HG03108 (cell line): ENCODE data around the gene PXK.
A peak's percentile ranks its signal among the peaks of the same experiment; 100 is the strongest.

Experiments used
- ATAC-seq: cut with Tn5 transposase; IDR thresholded peaks from one replicate; pipeline ENCODE4 v1.9.1; 2021; ENCODE audit warnings: moderate library complexity; ENCODE audit not compliant: unreplicated experiment

PXK gene

DNA sequence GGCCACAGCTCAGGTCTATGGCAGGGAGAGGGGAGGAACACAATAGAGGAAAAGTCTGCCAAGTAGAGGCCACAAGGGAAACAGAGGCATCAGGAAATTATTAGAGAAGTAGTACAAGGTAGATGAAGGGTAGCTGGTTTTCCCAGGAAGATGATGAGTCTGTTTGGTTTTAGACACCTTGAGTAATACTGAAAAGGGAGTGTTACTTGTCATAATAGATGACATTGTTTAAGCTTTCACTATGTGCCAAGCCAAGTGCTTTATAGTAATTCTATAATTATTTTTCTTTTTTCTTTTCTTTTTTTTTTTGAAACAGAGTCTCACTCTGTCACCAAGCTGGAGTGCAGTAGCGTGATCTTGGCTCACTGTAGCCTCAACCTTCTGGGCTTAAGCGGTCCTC is 13.7 kb downstream of the PXK start:
- ATAC-seq = no peak

DNA sequence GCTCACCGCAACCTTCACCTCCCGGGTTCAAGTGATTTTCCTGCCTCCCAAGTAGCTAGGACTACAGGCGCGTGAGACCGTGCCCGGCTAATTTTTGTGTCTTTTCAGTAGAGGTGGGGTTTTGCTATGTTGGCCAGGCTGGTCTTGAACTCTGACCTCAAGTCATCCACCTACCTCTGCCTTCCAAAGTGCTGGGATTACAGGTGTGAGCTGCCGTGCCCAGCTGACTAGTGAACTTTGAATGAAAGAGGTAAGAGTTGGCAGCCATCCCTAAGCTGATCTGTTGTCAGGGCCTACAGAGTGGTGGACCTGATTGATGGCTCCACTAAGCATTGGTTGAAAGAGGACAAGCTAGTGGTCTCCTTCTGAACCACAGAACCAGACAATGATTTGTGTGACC is 15.3 kb downstream of the PXK start:
- ATAC-seq = no peak

DNA sequence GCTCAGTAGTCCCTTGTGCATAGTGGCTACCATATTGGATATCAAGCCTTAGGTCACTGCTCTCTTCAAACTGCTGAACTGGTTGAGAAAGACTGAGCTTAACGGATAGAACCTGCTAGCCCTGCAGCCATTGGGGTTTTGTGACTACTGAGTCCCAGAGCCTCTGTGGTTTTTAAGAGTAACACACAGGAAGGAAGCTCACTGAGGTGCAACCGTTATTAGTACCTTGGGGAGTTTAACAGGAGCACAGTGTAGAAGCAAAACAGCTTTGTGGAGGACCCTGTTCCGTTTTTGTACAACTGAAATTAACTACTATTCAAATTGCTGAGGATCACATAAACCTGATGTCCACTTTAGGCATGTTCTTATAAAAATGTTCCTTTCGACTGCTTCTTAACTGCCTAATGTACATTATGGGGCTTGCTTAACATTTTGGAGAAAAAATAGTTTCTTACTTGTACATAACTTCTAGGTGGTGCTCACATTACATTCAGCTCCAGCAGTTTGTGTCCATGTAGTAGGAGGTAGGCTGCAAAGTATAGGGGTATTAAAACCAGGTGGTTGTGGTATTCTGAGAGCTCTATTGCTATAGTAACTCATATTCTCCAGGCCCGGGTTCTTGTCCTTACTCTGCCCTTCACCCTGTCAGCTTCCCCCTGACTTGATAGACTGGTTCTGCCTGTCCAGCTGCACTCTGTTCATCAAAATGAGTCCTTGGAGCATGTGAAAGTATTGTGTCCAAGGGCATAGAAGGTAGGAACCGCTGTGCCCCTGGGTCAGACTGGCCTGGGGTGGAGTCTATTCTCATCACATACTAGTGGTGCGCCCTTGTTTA is 17.3 kb downstream of the PXK start:
- peak; percentile 90 for ATAC-seq

- no peak for ATAC-seq
Observed at GRCh38 chr3:58350627-58351013, 17.9 kb downstream of the PXK start.

- ATAC-seq = no peak
Observed at GRCh38 chr3:58351920-58352319, 19.2 kb downstream of the PXK start.

DNA sequence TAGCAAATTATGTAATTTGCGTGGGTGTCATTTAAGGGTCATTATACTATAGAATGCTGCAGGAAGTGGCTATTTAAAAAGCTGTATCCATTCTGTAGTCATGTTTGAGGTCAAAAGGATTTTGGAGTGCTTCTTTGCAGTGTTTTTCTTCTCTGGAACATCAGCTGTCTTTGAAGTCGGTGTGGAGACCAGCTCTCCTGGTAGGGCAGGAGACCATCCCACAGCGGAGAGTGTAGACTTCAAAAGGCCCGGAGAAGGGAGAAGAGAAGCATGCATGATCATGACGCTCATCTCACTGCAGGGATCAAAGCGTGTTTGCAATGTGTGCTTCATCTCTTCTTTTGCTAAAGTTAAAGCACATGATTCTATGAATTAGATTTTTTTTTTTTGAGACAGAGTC is 19.9 kb downstream of the PXK start:
- no peak for ATAC-seq

DNA sequence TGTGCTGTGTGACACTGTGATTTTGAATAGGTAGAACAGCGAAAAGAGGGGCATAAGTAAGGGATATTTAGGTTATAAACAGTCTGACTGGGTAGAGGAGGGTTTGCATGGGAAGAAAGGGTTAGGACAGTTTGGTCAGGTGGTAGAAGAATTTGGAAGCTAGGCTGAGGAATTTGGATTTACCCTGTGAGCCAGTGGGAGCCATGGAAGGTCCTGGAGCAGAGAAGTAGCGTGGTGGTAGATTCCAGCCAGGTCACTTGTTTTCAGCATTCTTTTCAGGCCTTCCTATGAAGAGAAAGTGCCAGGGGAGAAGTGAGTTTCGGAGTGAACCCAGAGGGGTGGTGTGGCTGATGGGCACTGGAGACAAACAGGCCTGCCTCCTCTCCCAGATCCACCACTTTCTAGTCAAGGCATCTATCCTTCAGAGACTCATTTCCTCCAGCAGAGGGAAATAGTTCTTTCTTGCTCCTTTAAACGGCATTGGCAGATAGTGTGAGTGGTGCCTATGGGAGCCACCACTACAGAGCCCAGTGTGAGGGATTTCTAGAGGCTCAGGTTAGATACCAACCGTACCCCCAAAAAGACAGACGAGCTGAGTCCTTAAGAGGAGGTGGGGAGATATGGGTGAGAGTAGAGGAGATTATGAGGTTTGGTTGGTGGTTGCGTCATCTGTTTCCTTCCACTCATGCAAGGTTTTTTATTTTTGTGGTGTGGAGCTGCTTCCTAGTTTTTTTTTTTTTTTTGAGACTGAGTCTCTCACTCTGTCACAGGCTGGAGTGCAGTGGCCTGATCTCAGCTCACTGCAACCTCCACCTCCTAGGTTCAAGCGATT is 21.2 kb downstream of the PXK start:
- no peak for ATAC-seq

DNA sequence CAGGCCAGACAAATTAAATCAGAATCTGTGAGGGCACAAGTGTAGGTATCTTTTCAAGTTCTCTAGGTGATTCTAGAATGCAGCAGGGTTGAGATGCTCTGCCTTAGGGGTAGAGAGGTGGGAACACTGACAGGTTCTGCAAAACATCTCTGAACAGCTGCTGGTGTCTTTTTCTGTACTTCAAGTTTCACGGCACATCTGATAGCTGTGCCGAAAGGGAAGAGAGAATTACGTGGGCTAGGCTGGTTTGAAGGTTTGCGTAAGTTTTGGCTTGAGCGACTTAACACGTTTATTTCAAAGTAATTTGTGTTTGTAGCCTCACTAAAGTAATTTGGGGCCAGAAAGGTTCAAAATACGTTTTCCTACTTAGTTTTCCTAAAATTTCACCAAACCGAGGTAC is 22.5 kb downstream of the PXK start:
- peak; percentile 58 for ATAC-seq

DNA sequence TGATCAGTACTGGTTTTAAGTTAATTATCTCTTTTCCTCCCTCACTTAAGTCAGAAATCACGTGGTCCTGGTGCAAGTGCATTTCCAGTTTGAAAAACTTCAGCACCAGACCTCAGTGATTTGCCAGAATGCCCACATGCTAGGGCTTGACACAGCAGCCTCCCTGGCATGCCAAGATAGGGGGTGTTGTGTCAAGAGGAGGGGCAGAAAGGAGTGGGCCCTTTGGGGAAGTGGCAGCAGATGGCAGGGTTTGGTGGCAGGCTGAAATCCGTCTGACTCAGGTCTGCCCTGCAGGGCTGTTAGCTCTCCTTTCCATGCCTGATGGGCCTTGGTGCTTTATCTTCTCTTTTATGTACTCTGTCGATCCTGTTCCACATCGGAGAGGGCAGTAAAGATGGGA is 23.4 kb downstream of the PXK start:
- ATAC-seq = no peak

DNA sequence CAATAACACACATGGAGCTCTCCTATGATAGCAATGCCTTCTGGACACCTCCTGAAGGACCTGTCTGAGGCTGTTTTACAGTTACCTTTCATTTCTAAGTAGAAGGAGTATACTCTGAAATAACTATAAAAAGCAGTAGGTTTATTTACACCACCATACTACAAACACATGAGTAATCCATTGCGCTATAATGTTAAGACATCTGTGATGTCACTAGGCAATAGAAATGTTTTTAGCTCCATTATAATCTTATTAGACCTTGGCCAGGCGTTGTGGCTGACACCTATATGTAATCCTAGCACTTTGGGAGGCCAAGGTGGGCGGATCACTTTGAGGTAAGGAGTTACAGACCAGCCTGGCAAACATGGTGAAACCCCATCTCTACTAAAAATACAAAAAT is 24.7 kb downstream of the PXK start:
- ATAC-seq = no peak

DNA sequence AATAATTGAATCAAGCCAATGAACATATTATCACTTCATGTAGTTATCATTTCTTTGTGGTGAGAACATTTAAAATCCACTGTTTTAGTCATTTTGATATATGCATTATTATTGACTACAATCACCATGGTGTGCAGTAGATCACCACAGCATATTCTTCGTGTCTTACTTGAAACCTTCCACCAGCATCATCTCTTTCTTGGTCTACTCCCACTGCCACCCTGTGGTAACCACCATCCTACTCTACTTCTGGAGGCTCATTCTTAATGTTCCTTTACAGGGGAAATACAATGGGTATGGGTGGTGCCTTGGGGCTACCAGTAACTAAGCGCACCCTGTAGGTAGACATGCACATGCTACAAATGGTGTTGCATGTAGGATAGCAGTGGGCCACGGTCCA is 25.4 kb downstream of the PXK start:
- no peak for ATAC-seq

- ATAC-seq = no peak
Observed at GRCh38 chr3:58358808-58359207, 26.1 kb downstream of the PXK start.

- no peak for ATAC-seq
Observed at GRCh38 chr3:58359621-58360020, 26.9 kb downstream of the PXK start.

GRCh38 chr3:58361866-58362265 is 29.2 kb downstream of the PXK start:
- no peak for ATAC-seq

- no peak for ATAC-seq
Observed at GRCh38 chr3:58366699-58367098, 34.0 kb downstream of the PXK start.

GRCh38 chr3:58369038-58369437 is 36.3 kb downstream of the PXK start:
- no peak for ATAC-seq

GRCh38 chr3:58369876-58370275 is 37.2 kb downstream of the PXK start:
- no peak for ATAC-seq

DNA sequence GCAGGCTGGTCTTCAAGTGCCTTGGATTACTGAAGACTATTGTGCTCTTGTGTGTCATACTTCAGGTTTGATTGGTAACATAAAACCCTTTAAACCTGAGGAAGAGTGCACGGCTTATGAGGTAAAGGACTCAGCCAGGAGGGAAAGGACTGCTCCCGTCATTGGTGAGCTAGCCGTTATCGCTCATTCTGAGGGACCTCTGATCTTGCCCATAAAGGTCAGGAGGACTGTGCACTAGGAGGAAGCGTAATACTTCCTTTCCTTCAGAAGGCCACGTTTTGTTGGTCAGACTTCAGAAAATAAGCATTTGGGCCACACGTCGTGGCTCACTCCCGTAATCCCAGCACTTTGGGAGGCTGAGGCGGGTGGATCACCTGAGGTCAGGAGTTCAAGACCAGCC is 37.7 kb downstream of the PXK start:
- ATAC-seq = no peak

DNA sequence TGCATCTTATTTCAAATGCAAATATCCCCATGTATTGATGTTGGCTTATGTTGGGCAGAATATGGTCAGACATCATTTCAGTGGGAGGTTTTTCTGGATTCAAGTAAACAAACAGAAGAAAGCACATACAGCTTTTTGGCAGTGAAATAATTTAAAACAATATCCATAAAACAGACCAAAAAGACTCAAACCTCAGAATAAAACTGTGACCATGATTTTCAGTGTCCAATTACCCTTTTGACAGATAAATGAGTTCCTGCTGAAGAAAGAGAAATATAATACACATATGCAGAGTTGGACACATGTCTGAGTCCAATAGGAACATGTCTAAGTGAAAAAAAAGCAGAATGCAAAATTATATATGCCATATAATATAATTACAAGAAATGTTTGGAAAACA is 39.1 kb downstream of the PXK start:
- ATAC-seq = no peak

GRCh38 chr3:58375254-58375653 is 42.6 kb downstream of the PXK start:
- no peak for ATAC-seq

- no peak for ATAC-seq
Observed at GRCh38 chr3:58377168-58377567, 44.5 kb downstream of the PXK start.

GRCh38 chr3:58377750-58378149 is 45.1 kb downstream of the PXK start:
- ATAC-seq = no peak
